ENCODE measurements around the gene ELL.

DNA sequence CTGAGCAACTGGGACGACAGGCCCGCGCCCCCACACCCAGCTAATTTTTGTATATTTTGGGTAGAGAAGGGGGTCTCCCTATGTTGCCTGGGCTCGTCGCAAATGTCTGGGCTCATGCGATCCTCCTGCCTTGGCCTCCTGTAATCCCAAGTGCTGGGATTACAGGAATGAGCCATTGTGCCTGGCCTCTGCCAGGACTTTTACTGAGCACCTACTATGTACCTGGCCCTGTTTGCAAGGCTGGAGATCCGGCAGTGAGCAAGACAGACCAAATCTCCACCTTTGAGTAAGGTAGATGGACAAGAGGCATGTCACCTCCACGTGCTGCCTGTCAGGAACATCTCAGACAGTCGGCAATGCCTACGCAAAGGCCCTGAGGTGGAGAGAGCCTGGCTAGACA, 14.6 kb upstream of the ELL start:
- TF ChIP-seq, protein P1, sequence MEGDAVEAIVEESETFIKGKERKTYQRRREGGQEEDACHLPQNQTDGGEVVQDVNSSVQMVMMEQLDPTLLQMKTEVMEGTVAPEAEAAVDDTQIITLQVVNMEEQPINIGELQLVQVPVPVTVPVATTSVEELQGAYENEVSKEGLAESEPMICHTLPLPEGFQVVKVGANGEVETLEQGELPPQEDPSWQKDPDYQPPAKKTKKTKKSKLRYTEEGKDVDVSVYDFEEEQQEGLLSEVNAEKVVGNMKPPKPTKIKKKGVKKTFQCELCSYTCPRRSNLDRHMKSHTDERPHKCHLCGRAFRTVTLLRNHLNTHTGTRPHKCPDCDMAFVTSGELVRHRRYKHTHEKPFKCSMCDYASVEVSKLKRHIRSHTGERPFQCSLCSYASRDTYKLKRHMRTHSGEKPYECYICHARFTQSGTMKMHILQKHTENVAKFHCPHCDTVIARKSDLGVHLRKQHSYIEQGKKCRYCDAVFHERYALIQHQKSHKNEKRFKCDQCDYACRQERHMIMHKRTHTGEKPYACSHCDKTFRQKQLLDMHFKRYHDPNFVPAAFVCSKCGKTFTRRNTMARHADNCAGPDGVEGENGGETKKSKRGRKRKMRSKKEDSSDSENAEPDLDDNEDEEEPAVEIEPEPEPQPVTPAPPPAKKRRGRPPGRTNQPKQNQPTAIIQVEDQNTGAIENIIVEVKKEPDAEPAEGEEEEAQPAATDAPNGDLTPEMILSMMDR (IDR thresholded peaks at IDR 0.05): no peak
- no peak for TF ChIP-seq POLR2A (IDR thresholded peaks at IDR 0.05)
- TF ChIP-seq POLR2AphosphoS5 (IDR thresholded peaks at IDR 0.05): no peak
- no peak for TF ChIP-seq EP300 (IDR thresholded peaks at IDR 0.05; ENCODE audit: low read depth)

Measured in transverse colon (tissue), 4 donors.